HG03432 (cell line): ENCODE measurements around the gene URAD.

Experiments used
- ATAC-seq: cut with Tn5 transposase; IDR thresholded peaks from one replicate; pipeline ENCODE4 v1.9.1; 2021; ENCODE audit warnings: mild to moderate bottlenecking, moderate library complexity; ENCODE audit not compliant: unreplicated experiment

The URAD gene

GRCh38 chr13:28001049-28001448 lies 12.6 kb upstream of the URAD start:
- no peak for ATAC-seq

- ATAC-seq: no peak
Observed at GRCh38 chr13:28000567-28000966, 12.1 kb upstream of the URAD start.

GRCh38 chr13:27997904-27998522 lies 9.5 kb upstream of the URAD start:
- ATAC-seq: peak; percentile 51

- ATAC-seq: no peak
Observed at GRCh38 chr13:27991881-27992280, 3.4 kb upstream of the URAD start.

- ATAC-seq: no peak
Observed at GRCh38 chr13:27985600-27985999, 2.9 kb downstream of the URAD start.

- no peak for ATAC-seq
Observed at GRCh38 chr13:27982361-27982760, 6.1 kb downstream of the URAD start.

GRCh38 chr13:27981006-27981708 lies 7.3 kb downstream of the URAD start:
- ATAC-seq: no peak

GRCh38 chr13:27980280-27980998 lies 8.1 kb downstream of the URAD start:
- no peak for ATAC-seq

GRCh38 chr13:27979765-27980279 lies 8.7 kb downstream of the URAD start:
- no peak for ATAC-seq

- ATAC-seq: no peak
Observed at GRCh38 chr13:27979001-27979643, 9.4 kb downstream of the URAD start.

GRCh38 chr13:27978301-27978968 lies 10.1 kb downstream of the URAD start:
- no peak for ATAC-seq

GRCh38 chr13:27977476-27978300 lies 10.8 kb downstream of the URAD start:
- ATAC-seq: no peak

GRCh38 chr13:27976362-27977091 lies 12.0 kb downstream of the URAD start:
- ATAC-seq: no peak

GRCh38 chr13:27975564-27976361 lies 12.7 kb downstream of the URAD start:
- no peak for ATAC-seq

GRCh38 chr13:27973961-27974662 lies 14.4 kb downstream of the URAD start:
- ATAC-seq: no peak

- ATAC-seq: no peak
Observed at GRCh38 chr13:27973291-27973690, 15.2 kb downstream of the URAD start.

- no peak for ATAC-seq
Observed at GRCh38 chr13:27972478-27972820, 16.0 kb downstream of the URAD start.
